ENCODE measurements around the gene SRXN1. TPM values are rescaled to one million over a fixed set of nuclear protein-coding genes. Genes with fewer than 3 reads are reported as not detected.
"Not testable (repeated sequence)": the region's sequence is repeated elsewhere in the genome, so short reads cannot be mapped to it uniquely, and the experiment has no call there.

Gene SRXN1
- total RNA-seq, 2 donors from 2014 or later, result 41.8 to 65.4 TPM

- Histone ChIP-seq H3K36me3 (peaks cover 43% of the 10 kb centered on the region), H3K4me3 (no peak overlapping the region), H3K27ac (peak overlapping the region; percentile 47 to 52), H3K4me1 (peaks cover 0 to 36% of the 10 kb centered on the region in 2 donors), H3K27me3 (no peaks in the 10 kb centered on the region), H3K9me3 (peaks cover 0 to 4% of the 10 kb centered on the region in 2 donors)
- DNase-seq (ENCODE audit: low spot score), result no peak
- no peak for TF ChIP-seq CTCF (IDR thresholded peaks at IDR 0.05)
Measured at GRCh38 chr20:646107-646867, 6.7 kb downstream of the SRXN1 start.

- H3K9me3 ChIP-seq, result peaks cover 0 to 4% of the 10 kb centered on the region in 2 donors
- H3K27me3 ChIP-seq, result no peaks in the 10 kb centered on the region
- peak overlapping the region; percentile 47 to 52 for H3K27ac ChIP-seq
- H3K4me3 ChIP-seq, result no peak overlapping the region
- DNase-seq (ENCODE audit: low spot score), result peak; percentile 68
- peak; percentile 91 to 97 for TF ChIP-seq CTCF (IDR thresholded peaks at IDR 0.05)
- H3K4me1 ChIP-seq, result peaks cover 0 to 31% of the 10 kb centered on the region in 2 donors
- H3K36me3 ChIP-seq, result peaks cover 39% of the 10 kb centered on the region
Measured at GRCh38 chr20:645318-646106, 7.5 kb downstream of the SRXN1 start.

DNA sequence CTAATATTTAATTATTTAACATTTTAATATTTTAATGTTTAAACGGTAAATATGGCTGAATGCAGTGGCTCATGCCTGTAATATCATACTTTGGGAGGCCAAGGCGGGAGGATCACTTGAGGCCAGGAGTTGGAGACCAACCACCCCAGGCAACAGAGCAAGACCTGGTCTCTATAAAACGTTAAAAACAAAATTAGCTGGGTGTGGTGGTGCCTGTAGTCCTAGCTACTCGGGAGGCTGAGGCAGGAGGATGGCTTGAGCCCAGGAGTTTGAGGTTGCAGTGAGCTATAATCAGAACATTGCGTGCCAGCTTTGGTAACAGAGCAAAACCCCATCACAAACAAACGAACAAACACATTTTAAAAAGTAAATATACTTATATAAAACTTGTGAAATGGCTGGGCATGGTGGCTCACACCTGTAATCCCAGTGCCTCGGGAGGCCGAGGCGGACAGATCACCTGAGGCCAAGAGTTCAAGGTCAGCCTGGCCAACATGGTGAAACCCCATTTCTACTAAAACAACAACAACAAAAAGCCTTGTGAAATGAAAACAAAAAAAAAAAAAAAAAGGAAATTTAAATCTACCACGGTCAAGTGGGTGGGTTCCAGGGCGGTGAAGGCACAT, 8.2 kb downstream of the SRXN1 start:
- H3K4me1 ChIP-seq, result peaks cover 0 to 31% of the 10 kb centered on the region in 2 donors
- H3K36me3 ChIP-seq, result peaks cover 32% of the 10 kb centered on the region
- no peaks in the 10 kb centered on the region for H3K27me3 ChIP-seq
- H3K27ac ChIP-seq, result peak overlapping the region; percentile 47 to 52
- TF ChIP-seq CTCF (IDR thresholded peaks at IDR 0.05), result no peak
- H3K4me3 ChIP-seq, result no peak overlapping the region
- no peak for DNase-seq (ENCODE audit: low spot score)
- H3K9me3 ChIP-seq, result peaks cover 0 to 4% of the 10 kb centered on the region in 2 donors

DNA sequence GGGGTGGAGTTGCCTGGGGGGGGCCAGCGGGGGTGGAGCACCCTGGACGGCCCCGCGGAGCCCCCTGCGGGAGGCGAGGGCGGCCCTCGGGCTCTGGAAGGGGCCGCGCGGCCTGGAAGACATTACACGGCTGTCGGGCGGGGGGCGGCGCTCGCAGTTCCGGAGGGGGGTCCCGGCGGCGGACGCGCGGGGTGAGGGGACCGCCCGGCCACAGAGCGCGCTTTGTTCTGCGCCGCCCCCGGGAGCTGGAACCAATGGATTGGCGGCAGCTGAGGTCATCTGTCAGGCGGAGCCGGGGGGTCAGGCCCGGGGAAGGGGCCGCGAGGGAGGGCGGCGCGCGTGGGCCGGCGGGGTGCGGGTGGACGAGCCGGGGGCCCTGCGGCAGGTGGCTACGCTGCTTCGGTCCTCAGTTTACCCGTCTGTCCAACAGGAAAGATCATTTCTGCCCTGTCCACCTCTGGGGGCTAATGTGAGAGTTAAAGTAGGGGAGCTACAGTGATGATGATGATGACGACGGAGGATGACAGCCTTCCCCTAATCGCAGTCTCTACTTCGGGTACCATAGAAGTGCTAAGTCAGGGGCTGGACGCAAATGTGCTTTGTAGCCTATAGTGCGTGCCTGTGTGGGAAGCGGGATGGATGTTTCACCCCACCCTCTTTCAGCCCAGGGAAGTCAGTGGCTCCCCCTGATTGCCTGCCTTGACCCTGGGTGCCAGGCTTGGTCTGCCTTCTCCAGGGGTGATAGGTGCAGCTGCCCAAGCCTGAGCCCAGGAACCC, 10.4 kb downstream of the SRXN1 start:
- H3K4me3 ChIP-seq, result peak overlapping the region; percentile 50 to 62
- peak overlapping the region; percentile 75 to 84 for H3K27ac ChIP-seq
- no peak for TF ChIP-seq CTCF (IDR thresholded peaks at IDR 0.05)
- H3K36me3 ChIP-seq, result peaks cover 9% of the 10 kb centered on the region
- no peaks in the 10 kb centered on the region for H3K9me3 ChIP-seq
- DNase-seq (ENCODE audit: low spot score), result no peak
- peaks cover 0 to 31% of the 10 kb centered on the region in 2 donors for H3K4me1 ChIP-seq
- H3K27me3 ChIP-seq, result no peaks in the 10 kb centered on the region

GRCh38 chr20:642013-642397, 11.0 kb downstream of the SRXN1 start:
- H3K9me3 ChIP-seq; H3K36me3 ChIP-seq; H3K27me3 ChIP-seq; DNase-seq (ENCODE audit: low spot score): not testable (repeated sequence)
- peak overlapping the region; percentile 50 to 62 for H3K4me3 ChIP-seq
- H3K27ac ChIP-seq, result peak overlapping the region; percentile 75 to 84
- H3K4me1 ChIP-seq, result peaks cover 0 to 27% of the 10 kb centered on the region in 2 donors
